DND-41 (cell line): Measurements from ENCODE around the gene UBC.

Experiments used
- ATAC-seq: fragments of 200-7000 bp; cut with Tn5 transposase; 3 replicates; pipeline ENCODE4 v1.9.1; 2021; ENCODE audit warnings: low read depth; ENCODE audit not compliant: insufficient read depth
- DNase-seq: peaks from one replicate; pipeline ENCODE4 v3.0.0-alpha.2; 2020
- H2AFZ ChIP-seq: 2 replicates; pipeline ENCODE4 v1.6.0; 2012; ENCODE audit warnings: low read depth, low read length
- H3K27ac ChIP-seq: 2 replicates; pipeline ENCODE4 v1.5.1; 2012; ENCODE audit warnings: low read length, inconsistent platforms
- H3K27me3 ChIP-seq: fragments of 200-600 bp; sonication (generic); 2 replicates; pipeline ENCODE4 v1.6.0; 2012; ENCODE audit warnings: low read length, mild to moderate bottlenecking, inconsistent platforms; ENCODE audit not compliant: insufficient read depth, poor library complexity
- H3K36me3 ChIP-seq: 2 replicates; pipeline ENCODE4 v1.5.1; 2012; ENCODE audit warnings: low read length, inconsistent platforms; ENCODE audit not compliant: insufficient read depth
- H3K4me1 ChIP-seq: 2 replicates; pipeline ENCODE4 v1.5.1; 2012; ENCODE audit warnings: mild to moderate bottlenecking, low read length; ENCODE audit not compliant: insufficient read depth
- H3K4me2 ChIP-seq: 2 replicates; pipeline ENCODE4 v1.6.0; 2012; ENCODE audit warnings: mild to moderate bottlenecking, moderate library complexity, low read length, inconsistent platforms; ENCODE audit not compliant: insufficient read depth
- H3K4me3 ChIP-seq, 2 experiments: fragments of 200-600 bp in 1 of 2; shearing (Covaris generic) in 1 of 2; 2 replicates each; pipeline ENCODE4 v1.5.1; 2012 to 2016; ENCODE audit warnings: inconsistent platforms in 2 of 2, low read length in 2 of 2, mild to moderate bottlenecking in 2 of 2, low read depth in 1 of 2, moderate library complexity in 1 of 2
- H3K79me2 ChIP-seq: 2 replicates; pipeline ENCODE4 v1.6.0; 2012; ENCODE audit warnings: low read length, inconsistent platforms; ENCODE audit not compliant: insufficient read depth
- H3K9ac ChIP-seq: 2 replicates; pipeline ENCODE4 v1.6.0; 2012; ENCODE audit warnings: low read depth, mild to moderate bottlenecking, inconsistent platforms, low read length, moderate library complexity
- H3K9me3 ChIP-seq: 2 replicates; pipeline ENCODE4 v1.5.1; 2012; ENCODE audit warnings: low read length, moderate library complexity, mild to moderate bottlenecking, inconsistent platforms; ENCODE audit not compliant: insufficient read depth, severe bottlenecking
- H4K20me1 ChIP-seq: 2 replicates; pipeline ENCODE4 v1.6.0; 2012; ENCODE audit warnings: low read length; ENCODE audit not compliant: insufficient read depth
- CTCF ChIP-seq: IDR thresholded peaks from 2 replicates; pipeline ENCODE4 v1.5.1; 2012; ENCODE audit warnings: borderline replicate concordance, low read length, moderate library complexity, mild to moderate bottlenecking; ENCODE audit not compliant: poor library complexity, severe bottlenecking; ENCODE audit errors: extremely low read depth
- EZH2 ChIP-seq: IDR thresholded peaks from 3 replicates; pipeline ENCODE4 v1.6.1; 2012; ENCODE audit warnings: borderline replicate concordance, low read depth, mild to moderate bottlenecking, moderate library complexity, low read length, inconsistent platforms; ENCODE audit not compliant: severe bottlenecking

Gene UBC

GRCh38 chr12:124862768-124863415 lies 51.6 kb downstream of the UBC start:
- Histone ChIP-seq H3K27me3 (no peaks in the 10 kb centered on the region), H2AFZ (peak overlapping the region; percentile 94), H3K9me3 (no peaks in the 10 kb centered on the region), H3K9ac (peak overlapping the region; percentile 78), H3K27ac (peak overlapping the region; percentile 75), H3K79me2 (peaks cover 18% of the 10 kb centered on the region), H3K4me1 (peaks cover 32% of the 10 kb centered on the region), H3K4me2 (peak overlapping the region; percentile 91), H3K36me3 (peaks cover 12% of the 10 kb centered on the region), H4K20me1 (peaks cover 12% of the 10 kb centered on the region; the same call in 1 of the 2 replicates), H3K4me3 (peak overlapping the region; percentile 63 to 88; a peak in 3 of 4 replicates)
- TF ChIP-seq CTCF (no peak), EZH2 (no peak)
- ATAC-seq (peak; percentile 23), DNase-seq (peak; percentile 43)

DNA sequence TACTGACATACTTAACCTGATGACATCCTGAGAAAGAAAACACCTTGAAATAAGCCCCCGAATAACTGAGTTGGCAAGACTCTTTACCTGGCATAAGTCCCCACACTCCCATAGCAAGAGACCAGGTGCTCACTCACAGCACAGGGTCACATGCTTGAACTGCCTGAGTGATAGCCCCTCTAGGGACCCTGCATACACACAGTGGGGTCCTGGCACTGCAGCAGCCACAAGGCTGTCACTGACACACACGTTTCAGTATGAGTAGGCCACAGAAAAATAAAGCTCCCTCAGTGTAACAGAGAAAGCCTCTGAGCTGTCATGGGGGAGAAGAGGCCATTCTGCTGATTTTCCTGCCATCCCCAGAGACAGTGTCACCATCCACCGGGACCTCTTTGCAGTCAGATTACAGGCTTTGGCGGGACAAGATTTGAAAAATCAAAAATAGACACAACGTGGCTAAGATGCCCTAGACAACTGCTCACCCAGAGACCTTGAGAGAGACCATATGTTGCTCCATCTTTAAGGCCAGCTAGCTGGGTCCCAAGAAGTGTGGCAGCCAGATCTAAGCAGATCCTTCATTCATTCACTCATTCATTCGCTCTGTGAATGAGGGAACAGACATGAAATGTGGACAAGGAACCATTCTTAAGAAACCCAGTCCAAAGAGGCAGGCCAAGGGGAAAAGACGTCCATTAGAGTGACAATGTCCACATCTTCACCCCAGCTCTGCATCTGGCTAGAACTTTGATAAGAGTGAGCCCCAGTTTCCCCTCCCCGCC lies 52.4 kb downstream of the UBC start:
- Histone ChIP-seq H3K4me3 (peak overlapping the region in 1 of 2 experiments; percentile 88; a peak in 1 of 4 replicates), H4K20me1 (peaks cover 14% of the 10 kb centered on the region; the same call in 1 of the 2 replicates), H3K27me3 (no peaks in the 10 kb centered on the region), H3K36me3 (peaks cover 13% of the 10 kb centered on the region), H3K4me2 (peak overlapping the region; percentile 91), H3K9ac (peak overlapping the region; percentile 78; the same call in 1 of the 2 replicates), H3K9me3 (no peaks in the 10 kb centered on the region), H2AFZ (no peak overlapping the region), H3K27ac (no peak overlapping the region), H3K4me1 (peaks cover 32% of the 10 kb centered on the region), H3K79me2 (peaks cover 21% of the 10 kb centered on the region)
- DNase-seq (no peak), ATAC-seq (no peak)
- TF ChIP-seq CTCF = no peak
- TF ChIP-seq EZH2 = no peak
